MCF 10A (cell line): Measurements from ENCODE around the gene KRTAP26-1. TPM values are rescaled to one million over a fixed set of nuclear protein-coding genes. Genes with fewer than 3 reads are reported as not detected.

Source experiments
- BruUV-seq: library from RNA; stranded (reverse); fragments of 400-500 nt; replicated peaks from 2 replicates; lab custom pipeline; 2021; lab: Mats Ljungman, UMichigan
- CTCF ChIA-PET: fragments of 300-600 bp; sonication (Branson Sonifier 250); formaldehyde crosslinking; extraction: SDS; loops from one replicate; lab custom pipeline; 2021; ENCODE audit warnings: antibody characterized with exemption, inconsistent platforms; lab: Yijun Ruan, JAX
- POLR2A ChIA-PET: fragments of 300-600, 350-650 bp; sonication (Branson Sonifier 250); formaldehyde crosslinking; extraction: SDS; loops from one replicate; lab custom pipeline; 2020; ENCODE audit warnings: antibody characterized with exemption, inconsistent platforms; lab: Yijun Ruan, JAX
- DNase-seq: peaks from one replicate; pipeline ENCODE4 v3.0.0-alpha.2; 2018; ENCODE audit not compliant: unreplicated experiment
- H3K27ac Mint-ChIP-seq: one replicate; pipeline ENCODE4 v1.8.0; 2022; ENCODE audit warnings: mild to moderate bottlenecking, low read depth, mixed read lengths; ENCODE audit not compliant: unreplicated experiment
- H3K27me3 Mint-ChIP-seq: one replicate; pipeline ENCODE4 v1.8.0; 2022; ENCODE audit warnings: mixed read lengths; ENCODE audit not compliant: insufficient read depth, unreplicated experiment
- H3K36me3 Mint-ChIP-seq: one replicate; pipeline ENCODE4 v1.8.0; 2022; ENCODE audit warnings: mild to moderate bottlenecking, moderate library complexity, mixed read lengths; ENCODE audit not compliant: insufficient read depth, unreplicated experiment
- H3K4me1 Mint-ChIP-seq: one replicate; pipeline ENCODE4 v1.8.0; 2022; ENCODE audit warnings: mixed read lengths; ENCODE audit not compliant: insufficient read depth, unreplicated experiment
- H3K4me3 Mint-ChIP-seq: one replicate; pipeline ENCODE4 v1.8.0; 2022; ENCODE audit warnings: mild to moderate bottlenecking, moderate library complexity, mixed read lengths; ENCODE audit not compliant: unreplicated experiment
- H3K9me3 Mint-ChIP-seq: one replicate; pipeline ENCODE4 v1.8.0; 2022; ENCODE audit warnings: mixed read lengths; ENCODE audit not compliant: unreplicated experiment
- intact Hi-C: fragments of 100-400 bp; cut with micrococcal nuclease; formaldehyde crosslinking; loops from 2 replicates; pipeline ENCODE4 v1.14.1; 2022
- total RNA-seq: library from RNA; stranded (reverse); gene quantifications from 2 replicates; pipeline ENCODE4 v1.2.3, GENCODE V29; 2022
- TF ChIP-seq, protein P1 (sequence below): fragments of 200-600 bp; IDR thresholded peaks from one replicate; pipeline ENCODE4 v1.8.0; 2022; ENCODE audit warnings: antibody characterized with exemption, mild to moderate bottlenecking; ENCODE audit not compliant: unreplicated experiment

The KRTAP26-1 gene
- total RNA-seq, 1 experiment from 2014 or later: not detected

DNA sequence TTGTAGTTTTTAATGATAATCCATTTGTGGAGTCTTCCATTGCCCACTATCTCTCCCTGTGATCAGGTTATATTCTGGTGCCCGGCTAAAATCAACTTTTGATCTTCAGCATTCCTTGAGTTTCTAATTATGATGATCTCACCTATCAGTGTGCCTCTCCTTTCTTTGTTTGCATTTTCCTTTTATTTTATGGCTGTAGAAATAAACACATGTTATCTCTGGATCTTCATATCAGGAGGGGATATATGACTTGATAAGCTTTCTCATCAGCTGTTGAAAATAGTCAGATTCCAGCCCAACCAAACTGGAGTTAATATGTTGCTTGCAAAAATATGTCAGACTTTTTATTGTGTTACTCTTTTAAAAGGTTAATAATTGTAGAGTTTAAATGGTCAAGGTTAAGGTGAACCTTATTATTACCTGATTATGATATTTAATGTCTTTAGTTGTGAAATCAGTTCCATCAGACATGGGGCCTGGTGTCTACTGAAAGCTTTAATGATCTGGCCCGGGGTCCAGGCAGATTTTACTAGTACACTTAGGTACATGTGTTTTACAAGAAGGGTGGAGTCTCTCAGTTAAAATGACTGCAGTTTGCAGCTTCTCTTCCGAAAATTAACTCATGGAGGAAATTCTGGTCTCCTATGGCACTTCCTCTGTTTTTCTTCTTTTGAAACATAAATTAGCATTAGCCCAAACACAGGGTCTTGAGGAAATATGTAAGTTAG, 50.1 kb downstream of the KRTAP26-1 start:
- intact Hi-C loops: no loop called here
- no peak overlapping the region for H3K4me3 Mint-ChIP-seq
- H3K4me1 Mint-ChIP-seq: no peaks in the 10 kb centered on the region
- CTCF ChIA-PET: interaction anchor here (1.2 kb wide), 1 partner anchor 12 kb away, joined by 4 read pairs; no protein-coding TSS in a partner anchor
- DNase-seq: no peak
- H3K27ac Mint-ChIP-seq: no peak overlapping the region
- no TSS peak for BruUV-seq
- TF ChIP-seq, protein P1, sequence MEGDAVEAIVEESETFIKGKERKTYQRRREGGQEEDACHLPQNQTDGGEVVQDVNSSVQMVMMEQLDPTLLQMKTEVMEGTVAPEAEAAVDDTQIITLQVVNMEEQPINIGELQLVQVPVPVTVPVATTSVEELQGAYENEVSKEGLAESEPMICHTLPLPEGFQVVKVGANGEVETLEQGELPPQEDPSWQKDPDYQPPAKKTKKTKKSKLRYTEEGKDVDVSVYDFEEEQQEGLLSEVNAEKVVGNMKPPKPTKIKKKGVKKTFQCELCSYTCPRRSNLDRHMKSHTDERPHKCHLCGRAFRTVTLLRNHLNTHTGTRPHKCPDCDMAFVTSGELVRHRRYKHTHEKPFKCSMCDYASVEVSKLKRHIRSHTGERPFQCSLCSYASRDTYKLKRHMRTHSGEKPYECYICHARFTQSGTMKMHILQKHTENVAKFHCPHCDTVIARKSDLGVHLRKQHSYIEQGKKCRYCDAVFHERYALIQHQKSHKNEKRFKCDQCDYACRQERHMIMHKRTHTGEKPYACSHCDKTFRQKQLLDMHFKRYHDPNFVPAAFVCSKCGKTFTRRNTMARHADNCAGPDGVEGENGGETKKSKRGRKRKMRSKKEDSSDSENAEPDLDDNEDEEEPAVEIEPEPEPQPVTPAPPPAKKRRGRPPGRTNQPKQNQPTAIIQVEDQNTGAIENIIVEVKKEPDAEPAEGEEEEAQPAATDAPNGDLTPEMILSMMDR: no peak
- no peaks in the 10 kb centered on the region for H3K9me3 Mint-ChIP-seq
- no peaks in the 10 kb centered on the region for H3K27me3 Mint-ChIP-seq
- no peaks in the 10 kb centered on the region for H3K36me3 Mint-ChIP-seq
- POLR2A ChIA-PET: interaction anchor here (1.0 kb wide), 1 partner anchor 9 kb away, joined by 3 read pairs; no protein-coding TSS in a partner anchor

Other genes starting within 250 kb of the KRTAP26-1 start
- not detected in 2 replicates for gene CLDN17, start 153.5 kb downstream of the KRTAP26-1 start, total RNA-seq
- not detected in 2 replicates for gene CLDN8, start 104.2 kb downstream of the KRTAP26-1 start, total RNA-seq
- gene KRTAP24-1, start 37.4 kb downstream of the KRTAP26-1 start, total RNA-seq: not detected in 2 replicates
- not detected in 2 replicates for gene KRTAP25-1, start 30.8 kb downstream of the KRTAP26-1 start, total RNA-seq
- gene KRTAP27-1, start 17.4 kb upstream of the KRTAP26-1 start, total RNA-seq: not detected in 2 replicates
- gene KRTAP23-1, start 28.3 kb upstream of the KRTAP26-1 start, total RNA-seq: not detected in 2 replicates
- not detected in 2 replicates for gene KRTAP13-2, start 52.0 kb upstream of the KRTAP26-1 start, total RNA-seq
- not detected in 2 replicates for gene KRTAP13-1, start 75.7 kb upstream of the KRTAP26-1 start, total RNA-seq
- not detected in 2 replicates for gene KRTAP13-3, start 105.6 kb upstream of the KRTAP26-1 start, total RNA-seq
- not detected in 2 replicates for gene KRTAP13-4, start 109.9 kb upstream of the KRTAP26-1 start, total RNA-seq
- not detected in 2 replicates for gene KRTAP15-1, start 120.0 kb upstream of the KRTAP26-1 start, total RNA-seq
- not detected in 2 replicates for gene KRTAP19-1, start 160.1 kb upstream of the KRTAP26-1 start, total RNA-seq
- not detected in 2 replicates for gene KRTAP19-2, start 167.1 kb upstream of the KRTAP26-1 start, total RNA-seq
- not detected in 2 replicates for gene KRTAP19-3, start 171.7 kb upstream of the KRTAP26-1 start, total RNA-seq
- not detected in 2 replicates for gene KRTAP19-4, start 176.8 kb upstream of the KRTAP26-1 start, total RNA-seq
- gene KRTAP19-5, start 181.8 kb upstream of the KRTAP26-1 start, total RNA-seq: not detected in 2 replicates
- not detected in 2 replicates for gene KRTAP19-6, start 221.5 kb upstream of the KRTAP26-1 start, total RNA-seq
- gene KRTAP19-7, start 241.0 kb upstream of the KRTAP26-1 start, total RNA-seq: not detected in 2 replicates